Eye (tissue), 1 donor: ENCODE data around the gene TPSAB1.
"Not testable (repeated sequence)": the region's sequence is repeated elsewhere in the genome, so short reads cannot be mapped to it uniquely, and the experiment has no call there.

Experiments
- DNase-seq: peaks from one replicate; pipeline ENCODE4 v3.0.0-alpha.2; 2015

TPSAB1 gene

GRCh38 chr16:1240436-1240835 is at the start of gene TPSAB1:
Gene TPSAB1, plus strand, starts transcription at chr16:1240705. Its CDS starts 234 bp downstream, at chr16:1240939.
- not testable (repeated sequence) for DNase-seq

- not testable (repeated sequence) for DNase-seq
Observed at GRCh38 chr16:1190789-1191188, 49.7 kb upstream of the TPSAB1 start.

DNA sequence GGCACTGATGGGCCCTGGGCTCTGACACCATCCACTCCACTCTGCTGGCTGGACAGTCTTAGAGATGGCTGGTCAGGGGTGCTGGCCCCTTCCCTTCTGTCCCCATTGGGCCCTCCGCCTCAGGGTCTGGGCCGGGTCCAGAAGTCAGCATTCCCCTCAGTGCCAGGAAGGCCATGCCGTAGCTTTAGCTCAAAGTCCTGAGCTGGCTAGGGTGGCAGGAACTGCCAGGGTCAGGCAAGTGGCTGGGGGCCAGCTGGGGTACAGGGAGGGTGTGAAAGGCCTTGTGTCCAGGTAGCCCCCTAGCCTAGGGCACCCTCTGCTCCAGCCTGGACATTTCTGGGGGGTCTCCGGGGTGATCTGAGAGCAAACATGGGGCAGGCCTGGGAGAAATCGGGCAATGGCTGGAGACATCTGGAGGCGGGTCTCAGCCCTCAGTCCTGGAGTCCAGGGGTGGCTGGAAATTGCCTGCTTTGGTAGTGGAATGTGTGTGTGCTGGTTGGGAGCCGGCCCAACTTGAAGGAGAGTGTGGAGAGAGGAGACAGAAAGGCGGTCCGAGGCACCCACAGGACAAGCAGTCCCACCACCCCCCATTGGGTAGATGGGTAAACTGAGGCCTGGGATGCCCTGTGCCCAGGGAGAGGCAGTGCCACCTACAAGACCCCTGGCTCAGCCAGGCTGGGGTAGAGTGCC is 48.0 kb upstream of the TPSAB1 start:
- DNase-seq = no peak

DNA sequence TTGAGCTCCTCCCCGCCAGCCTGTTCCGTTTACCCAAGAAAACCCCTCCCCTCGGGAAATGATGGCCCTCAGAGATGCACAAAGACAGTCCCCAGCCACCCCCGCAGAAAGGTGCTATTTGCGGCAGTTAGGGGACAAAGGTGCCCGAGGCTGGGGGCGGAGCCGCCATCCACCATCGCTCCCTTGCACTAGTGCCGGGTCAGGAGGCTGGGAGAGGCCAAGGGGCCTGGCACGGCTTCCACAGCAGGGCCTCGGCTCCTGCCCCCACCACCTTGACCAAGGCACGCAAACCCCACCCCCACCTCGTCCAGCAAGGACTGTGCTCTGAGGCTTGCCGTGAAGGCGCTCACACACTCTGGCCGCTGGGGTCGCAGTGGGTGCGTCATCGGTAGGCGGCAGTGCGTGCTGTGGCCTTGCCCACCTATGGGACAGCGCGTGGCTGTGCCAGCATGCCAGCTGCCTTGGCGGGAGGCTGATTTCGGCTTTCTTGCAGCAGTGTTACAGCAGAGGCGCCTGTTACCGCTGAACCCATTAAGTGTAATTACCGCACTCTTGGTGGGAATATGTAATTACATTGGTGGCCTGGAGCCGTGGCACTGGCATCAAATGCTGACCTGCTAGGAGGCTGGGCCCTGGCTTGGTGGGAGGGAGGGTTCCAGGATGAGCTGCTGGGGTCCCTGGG is 47.2 kb upstream of the TPSAB1 start:
- peak; percentile 44 for DNase-seq

- DNase-seq = no peak
Observed at GRCh38 chr16:1193825-1194581, 46.5 kb upstream of the TPSAB1 start.

DNA sequence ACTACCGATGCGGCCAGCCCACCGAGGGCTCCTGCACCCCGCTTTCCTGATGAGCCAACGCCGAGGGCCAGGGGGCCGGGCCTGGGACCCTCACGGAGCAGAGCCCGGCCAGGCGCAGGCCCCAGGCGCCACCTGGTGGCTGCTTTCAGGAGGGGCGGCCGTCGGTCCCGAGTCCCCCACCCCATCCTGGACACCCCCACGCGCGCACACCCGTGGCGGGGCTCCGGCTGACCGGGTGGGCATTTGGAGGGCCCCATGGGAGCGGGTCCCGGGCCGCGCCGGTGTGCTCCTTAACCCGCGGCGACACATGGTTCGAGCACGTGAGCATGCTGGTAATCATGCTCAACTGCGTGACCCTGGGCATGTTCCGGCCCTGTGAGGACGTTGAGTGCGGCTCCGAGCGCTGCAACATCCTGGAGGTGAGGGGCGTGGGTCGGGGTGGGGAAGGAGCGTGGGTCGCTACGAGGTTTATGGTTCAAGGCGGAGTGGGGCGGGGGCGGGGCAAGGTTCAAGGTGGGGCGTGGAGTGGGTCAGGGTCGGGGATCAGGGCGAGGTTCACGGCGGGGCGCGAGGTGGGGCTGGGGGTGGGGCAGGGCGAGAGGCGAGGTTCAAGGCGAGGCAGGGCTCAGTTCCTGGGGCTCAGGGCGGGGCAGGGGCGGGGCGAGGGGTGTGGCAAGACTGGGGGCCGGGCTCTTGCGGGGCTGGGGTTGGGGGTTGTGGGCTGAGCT is 45.7 kb upstream of the TPSAB1 start:
- peak; percentile 63 for DNase-seq

GRCh38 chr16:1195393-1195666 is 45.2 kb upstream of the TPSAB1 start:
- DNase-seq = no peak

GRCh38 chr16:1196494-1196893 is 44.0 kb upstream of the TPSAB1 start:
- no peak for DNase-seq

- DNase-seq = no peak
Observed at GRCh38 chr16:1197237-1197866, 43.2 kb upstream of the TPSAB1 start.

GRCh38 chr16:1198194-1198593 is 42.3 kb upstream of the TPSAB1 start:
- no peak for DNase-seq

GRCh38 chr16:1198671-1199346 is 41.7 kb upstream of the TPSAB1 start:
- not testable (repeated sequence) for DNase-seq

- DNase-seq = no peak
Observed at GRCh38 chr16:1199347-1200013, 41.0 kb upstream of the TPSAB1 start.

DNA sequence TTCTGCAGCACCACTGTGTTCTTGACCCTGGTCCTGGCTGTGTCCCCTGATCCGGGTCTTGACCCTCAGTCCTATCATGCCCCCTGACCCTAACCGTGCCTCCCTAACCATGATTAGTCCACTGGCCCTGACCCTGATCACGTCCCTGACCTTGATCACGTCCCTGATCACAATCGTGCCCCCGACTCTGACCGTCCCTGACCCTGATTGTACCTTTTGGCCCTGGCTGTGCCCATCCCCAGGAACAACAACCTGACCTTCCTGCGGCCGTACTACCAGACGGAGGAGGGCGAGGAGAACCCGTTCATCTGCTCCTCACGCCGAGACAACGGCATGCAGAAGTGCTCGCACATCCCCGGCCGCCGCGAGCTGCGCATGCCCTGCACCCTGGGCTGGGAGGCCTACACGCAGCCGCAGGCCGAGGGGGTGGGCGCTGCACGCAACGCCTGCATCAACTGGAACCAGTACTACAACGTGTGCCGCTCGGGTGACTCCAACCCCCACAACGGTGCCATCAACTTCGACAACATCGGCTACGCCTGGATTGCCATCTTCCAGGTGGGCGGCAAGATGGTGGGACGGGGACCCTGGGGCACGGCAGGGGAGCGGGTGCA is 40.4 kb upstream of the TPSAB1 start:
- DNase-seq = no peak

GRCh38 chr16:1201444-1201843 is 39.1 kb upstream of the TPSAB1 start:
- no peak for DNase-seq

GRCh38 chr16:1202274-1202673 is 38.2 kb upstream of the TPSAB1 start:
- no peak for DNase-seq

DNA sequence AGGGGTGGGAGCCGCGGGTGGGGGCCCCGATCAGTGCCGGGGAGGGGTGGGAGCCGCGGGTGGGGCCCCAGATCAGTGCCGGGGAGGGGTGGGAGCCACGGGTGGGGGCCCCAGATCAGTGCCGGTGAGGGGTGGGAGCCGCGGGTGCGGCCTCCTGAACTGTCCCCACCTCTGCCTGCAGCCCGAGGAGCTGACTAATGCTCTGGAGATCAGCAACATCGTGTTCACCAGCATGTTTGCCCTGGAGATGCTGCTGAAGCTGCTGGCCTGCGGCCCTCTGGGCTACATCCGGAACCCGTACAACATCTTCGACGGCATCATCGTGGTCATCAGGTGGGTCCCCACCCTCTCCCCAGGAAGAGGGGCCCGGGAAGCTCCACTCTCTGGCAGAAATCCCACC is 35.6 kb upstream of the TPSAB1 start:
- DNase-seq = no peak

DNA sequence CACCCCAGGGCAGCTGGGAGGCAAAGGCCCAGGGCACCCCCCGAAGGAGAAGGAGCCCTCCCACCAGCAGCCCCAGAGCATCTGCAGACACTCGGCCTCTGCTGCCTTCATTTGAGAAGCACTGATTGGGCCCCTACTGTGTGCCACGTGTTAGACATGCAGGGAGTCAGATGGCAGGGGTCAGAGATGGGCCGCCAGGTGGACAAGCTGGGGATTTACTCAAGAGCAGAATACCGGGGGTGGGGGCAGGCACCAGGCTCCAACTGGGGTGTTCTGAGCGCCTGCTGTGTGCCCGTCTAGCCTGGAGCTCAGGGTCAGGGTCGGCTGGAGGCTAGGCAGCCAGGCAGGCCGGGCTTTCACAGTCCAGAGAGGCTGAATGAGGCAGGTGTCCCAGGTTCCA is 34.2 kb upstream of the TPSAB1 start:
- DNase-seq = no peak

DNA sequence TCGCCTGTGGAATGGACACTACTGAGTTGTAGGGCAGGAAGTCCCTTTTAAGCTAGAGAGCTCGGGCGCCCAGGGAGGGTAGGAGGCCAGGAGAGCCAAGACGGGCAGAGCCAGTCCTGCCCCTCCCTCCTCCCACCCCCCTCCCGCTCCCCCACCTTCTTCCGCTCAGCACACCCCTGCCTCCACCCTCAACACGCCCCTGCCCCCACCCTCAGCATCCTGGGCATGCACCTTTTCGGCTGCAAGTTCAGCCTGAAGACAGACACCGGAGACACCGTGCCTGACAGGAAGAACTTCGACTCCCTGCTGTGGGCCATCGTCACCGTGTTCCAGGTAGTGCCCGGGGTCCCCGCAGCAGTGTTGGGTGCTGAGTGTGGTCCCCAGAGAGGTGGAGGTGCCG is 33.7 kb upstream of the TPSAB1 start:
- DNase-seq = no peak

GRCh38 chr16:1208239-1208830 is 32.2 kb upstream of the TPSAB1 start:
- no peak for DNase-seq

- no peak for DNase-seq
Observed at GRCh38 chr16:1209081-1209480, 31.4 kb upstream of the TPSAB1 start.

DNA sequence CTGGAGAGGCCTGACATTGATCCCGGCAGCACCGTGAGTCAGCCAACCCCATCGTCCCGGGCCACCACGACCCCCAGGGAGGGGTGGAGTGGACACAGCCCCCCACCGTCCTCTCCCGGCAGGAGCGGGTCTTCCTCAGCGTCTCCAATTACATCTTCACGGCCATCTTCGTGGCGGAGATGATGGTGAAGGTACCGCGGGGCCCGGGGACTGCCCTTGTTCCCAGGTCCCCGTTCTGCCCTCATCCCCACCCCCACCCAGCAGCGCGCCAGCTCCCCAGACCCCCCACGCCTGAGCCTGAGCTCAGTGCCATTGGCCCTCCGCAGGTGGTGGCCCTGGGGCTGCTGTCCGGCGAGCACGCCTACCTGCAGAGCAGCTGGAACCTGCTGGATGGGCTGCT is 30.0 kb upstream of the TPSAB1 start:
- DNase-seq = no peak
